ENCODE measurements around the gene ZBTB43.

ZBTB43 gene

DNA sequence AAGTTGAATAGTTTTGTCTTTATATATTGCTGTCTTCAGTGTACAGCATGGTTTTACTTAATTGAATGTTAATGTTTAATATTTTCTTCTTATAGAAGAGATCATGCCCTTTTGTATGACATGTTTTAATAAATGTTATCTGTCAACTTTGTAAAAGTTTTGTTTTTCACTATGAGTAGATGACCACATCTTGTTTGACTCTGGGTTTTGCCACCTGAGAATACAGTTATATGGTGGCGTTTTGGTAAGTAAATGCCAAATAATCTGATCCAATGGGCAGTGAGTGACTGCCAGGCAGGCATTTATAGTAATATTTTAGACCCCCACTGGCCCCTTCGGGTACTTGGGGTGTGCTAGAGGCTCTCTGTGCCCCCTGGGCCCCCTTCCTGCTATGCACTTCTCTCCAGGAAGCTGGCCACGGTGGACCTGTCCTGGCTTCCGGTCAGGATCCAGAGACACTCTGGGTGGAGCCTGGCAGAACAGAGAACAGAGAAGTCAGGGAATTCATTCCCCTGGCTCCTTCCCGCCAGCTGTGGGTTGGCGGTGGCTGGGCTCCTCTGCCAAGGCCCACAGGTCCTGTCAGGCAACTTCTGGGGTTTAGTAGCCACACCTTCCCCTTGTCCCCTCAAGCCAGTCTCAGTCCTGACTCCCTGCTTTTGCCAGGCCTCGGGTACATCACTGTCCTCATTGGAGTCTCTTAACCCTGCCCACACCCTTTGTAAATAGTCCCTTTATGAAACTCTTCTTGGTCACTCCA is 33.4 kb downstream of the ZBTB43 start:
- H3K4me3 ChIP-seq (ENCODE audit: low read depth, low read length), result no peak overlapping the region
- H3K27me3 ChIP-seq, result no peaks in the 10 kb centered on the region
- peaks cover 8% of the 10 kb centered on the region for H3K36me3 ChIP-seq
- TF ChIP-seq, protein P1, sequence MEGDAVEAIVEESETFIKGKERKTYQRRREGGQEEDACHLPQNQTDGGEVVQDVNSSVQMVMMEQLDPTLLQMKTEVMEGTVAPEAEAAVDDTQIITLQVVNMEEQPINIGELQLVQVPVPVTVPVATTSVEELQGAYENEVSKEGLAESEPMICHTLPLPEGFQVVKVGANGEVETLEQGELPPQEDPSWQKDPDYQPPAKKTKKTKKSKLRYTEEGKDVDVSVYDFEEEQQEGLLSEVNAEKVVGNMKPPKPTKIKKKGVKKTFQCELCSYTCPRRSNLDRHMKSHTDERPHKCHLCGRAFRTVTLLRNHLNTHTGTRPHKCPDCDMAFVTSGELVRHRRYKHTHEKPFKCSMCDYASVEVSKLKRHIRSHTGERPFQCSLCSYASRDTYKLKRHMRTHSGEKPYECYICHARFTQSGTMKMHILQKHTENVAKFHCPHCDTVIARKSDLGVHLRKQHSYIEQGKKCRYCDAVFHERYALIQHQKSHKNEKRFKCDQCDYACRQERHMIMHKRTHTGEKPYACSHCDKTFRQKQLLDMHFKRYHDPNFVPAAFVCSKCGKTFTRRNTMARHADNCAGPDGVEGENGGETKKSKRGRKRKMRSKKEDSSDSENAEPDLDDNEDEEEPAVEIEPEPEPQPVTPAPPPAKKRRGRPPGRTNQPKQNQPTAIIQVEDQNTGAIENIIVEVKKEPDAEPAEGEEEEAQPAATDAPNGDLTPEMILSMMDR (IDR thresholded peaks at IDR 0.05; ENCODE audit: low read depth, low read length), result no peak
- DNase-seq, result no peak
- no peaks in the 10 kb centered on the region for H3K4me1 ChIP-seq
- no peaks in the 10 kb centered on the region for H3K9me3 ChIP-seq

DNA sequence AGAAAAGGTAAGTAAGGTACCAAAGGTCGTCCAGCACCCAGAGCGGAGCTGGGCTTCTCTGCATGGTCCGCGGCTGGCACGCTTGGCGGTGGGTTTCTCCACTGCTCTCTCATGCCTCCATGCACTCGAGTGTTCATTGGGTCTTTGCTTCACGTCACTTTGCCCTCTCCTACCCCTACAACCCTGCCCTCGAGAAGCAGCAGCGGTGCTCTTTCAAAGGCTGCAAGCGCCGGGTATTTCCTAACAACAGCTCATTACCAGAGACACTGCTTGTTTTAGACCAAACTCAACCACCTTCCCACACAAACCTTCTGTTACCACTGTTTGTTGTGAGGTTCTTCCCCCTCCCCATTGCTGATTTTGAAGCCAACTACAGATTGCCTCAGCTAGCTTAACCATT is 34.1 kb downstream of the ZBTB43 start:
- H3K4me1 ChIP-seq, result no peaks in the 10 kb centered on the region
- peaks cover 3% of the 10 kb centered on the region; the same call in 1 of the 2 replicates for H3K36me3 ChIP-seq
- DNase-seq, result no peak
- no peaks in the 10 kb centered on the region for H3K9me3 ChIP-seq
- TF ChIP-seq, protein P1 (IDR thresholded peaks at IDR 0.05; ENCODE audit: low read depth, low read length), result no peak
- H3K27me3 ChIP-seq, result no peaks in the 10 kb centered on the region
- H3K4me3 ChIP-seq (ENCODE audit: low read depth, low read length), result no peak overlapping the region

DNA sequence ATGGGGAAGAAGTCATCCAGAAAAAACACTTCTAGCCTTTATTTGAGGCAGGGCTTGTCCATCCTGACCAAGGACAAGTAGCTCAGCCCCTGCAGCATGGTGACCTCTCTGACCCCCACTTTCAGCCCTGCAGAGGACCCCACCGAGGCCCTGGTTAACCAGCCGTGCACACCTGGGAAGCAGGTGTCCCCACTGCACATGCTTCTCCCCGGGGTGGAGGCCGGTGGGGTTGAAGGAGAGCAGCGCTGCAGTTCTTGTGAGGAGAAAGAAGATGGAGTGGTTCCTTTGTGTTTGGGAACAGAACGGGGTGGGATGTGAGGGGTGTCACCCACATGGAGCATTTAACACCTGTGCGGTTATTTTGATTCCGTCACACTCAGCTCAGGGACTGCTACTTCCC is 34.5 kb downstream of the ZBTB43 start:
- Histone ChIP-seq H3K36me3 (no peaks in the 10 kb centered on the region; the same call in 1 of the 2 replicates), H3K27me3 (no peaks in the 10 kb centered on the region), H3K4me1 (no peaks in the 10 kb centered on the region), H3K9me3 (no peaks in the 10 kb centered on the region), H3K4me3 (ENCODE audit: low read depth, low read length) (no peak overlapping the region)
- no peak for DNase-seq
- TF ChIP-seq, protein P1 (IDR thresholded peaks at IDR 0.05; ENCODE audit: low read depth, low read length), result no peak

- Histone ChIP-seq H3K9me3 (no peaks in the 10 kb centered on the region), H3K27me3 (no peaks in the 10 kb centered on the region), H3K36me3 (no peaks in the 10 kb centered on the region), H3K4me3 (ENCODE audit: low read depth, low read length) (no peak overlapping the region), H3K4me1 (no peaks in the 10 kb centered on the region)
- no peak for DNase-seq
- TF ChIP-seq, protein P1 (IDR thresholded peaks at IDR 0.05; ENCODE audit: low read depth, low read length), result no peak
Observed at GRCh38 chr9:126842220-126842842, 37.5 kb downstream of the ZBTB43 start.

DNA sequence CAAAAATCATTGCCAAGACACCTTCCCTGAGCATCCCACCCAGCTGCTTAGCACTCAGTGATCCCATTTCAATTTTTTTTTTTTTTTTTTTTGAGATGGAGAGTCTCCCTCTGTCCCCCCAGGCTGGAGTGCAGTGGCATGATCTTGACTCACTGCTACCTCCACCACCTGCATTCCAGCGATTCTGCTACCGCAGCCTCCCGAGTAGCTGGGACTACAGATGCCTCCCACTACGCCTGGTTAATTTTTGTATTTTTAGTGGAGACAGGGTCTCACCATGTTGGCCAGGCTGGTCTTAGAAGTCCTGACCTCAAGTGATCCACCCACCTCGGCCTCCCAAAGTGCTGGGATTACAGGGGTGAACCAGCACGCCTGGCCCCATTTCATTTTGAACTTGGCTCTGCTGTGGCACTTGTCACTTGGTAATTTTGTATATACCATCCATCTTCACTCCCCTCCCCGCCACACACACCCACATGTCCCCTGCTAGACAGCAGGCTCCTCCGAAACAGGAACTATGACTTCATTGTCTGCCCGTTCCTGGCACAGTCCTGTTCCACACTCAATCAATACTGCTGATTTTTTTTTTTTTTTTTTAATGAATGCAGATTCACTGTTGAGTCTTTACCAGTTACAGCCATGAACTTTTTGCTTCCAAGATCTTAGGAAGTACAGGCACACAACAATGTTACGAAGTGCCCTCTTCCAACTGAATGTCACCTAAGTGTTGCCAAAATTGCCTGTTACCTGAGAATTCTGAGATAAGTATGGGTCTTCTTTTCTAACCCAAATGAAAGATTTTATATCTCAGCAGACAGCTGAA is 38.3 kb downstream of the ZBTB43 start:
- Histone ChIP-seq H3K4me3 (ENCODE audit: low read depth, low read length) (no peak overlapping the region), H3K4me1 (no peaks in the 10 kb centered on the region), H3K36me3 (no peaks in the 10 kb centered on the region), H3K27me3 (no peaks in the 10 kb centered on the region), H3K9me3 (no peaks in the 10 kb centered on the region)
- no peak for DNase-seq
- TF ChIP-seq, protein P1 (IDR thresholded peaks at IDR 0.05; ENCODE audit: low read depth, low read length), result no peak

All from BE2C (cell line).